CD4-positive, alpha-beta memory T cell (primary cell): Measurements from ENCODE around the gene KRT2. TPM values are rescaled to one million over a fixed set of nuclear protein-coding genes. Genes with fewer than 3 reads are reported as not detected.

Experiments used
- CTCF ChIA-PET: fragments of 350-600 bp; sonication (Branson Sonifier 250); formaldehyde crosslinking; loops from one replicate; lab custom pipeline; 2021; ENCODE audit warnings: inconsistent platforms; ENCODE audit not compliant: partially characterized antibody; lab: Charles Lee
- POLR2A ChIA-PET: fragments of 350-600 bp; sonication (Branson Sonifier 250); formaldehyde crosslinking; loops from one replicate; lab custom pipeline; 2021; ENCODE audit not compliant: partially characterized antibody; lab: Charles Lee
- DNase-seq, 5 donors: peaks; one replicate each; pipeline versions ENCODE4 v3.0.0 to v3.0.0-alpha.2; 2020 to 2022; ENCODE audit warnings: mixed read lengths in 1 of 5
- H3K27ac ChIP-seq: one replicate; pipeline ENCODE4 v1.7.0; 2013; ENCODE audit warnings: low read depth, low read length
- H3K27me3 ChIP-seq: 2 replicates; pipeline ENCODE4 v1.7.0; 2013; ENCODE audit warnings: mild to moderate bottlenecking, low read length, moderate library complexity; ENCODE audit not compliant: insufficient read depth
- H3K36me3 ChIP-seq: 2 replicates; pipeline ENCODE4 v1.7.0; 2013; ENCODE audit warnings: mild to moderate bottlenecking, low read length, moderate library complexity; ENCODE audit not compliant: insufficient read depth
- H3K4me1 ChIP-seq: 2 replicates; pipeline ENCODE4 v1.7.0; 2013; ENCODE audit warnings: mild to moderate bottlenecking, low read length, moderate library complexity; ENCODE audit not compliant: insufficient read depth
- H3K4me3 ChIP-seq, 2 donors: one replicate each; pipeline ENCODE4 v1.7.0; 2013; ENCODE audit warnings: low read length in 2 of 2, mild to moderate bottlenecking in 1 of 2
- H3K9me3 ChIP-seq, 2 donors: one replicate each; pipeline ENCODE4 v1.7.0; 2013; ENCODE audit warnings: low read length in 2 of 2, control low read depth in 1 of 2; ENCODE audit not compliant: control insufficient read depth in 1 of 2
- H3K27ac Mint-ChIP-seq, 7 donors: one replicate each; pipeline ENCODE4 v1.8.0; 2020 to 2021; ENCODE audit warnings: mixed read lengths in 7 of 7, mild to moderate bottlenecking in 6 of 7, inconsistent platforms in 3 of 7, moderate library complexity in 3 of 7
- H3K27me3 Mint-ChIP-seq, 2 donors: one replicate each; pipeline ENCODE4 v1.8.0; 2020 to 2021; ENCODE audit warnings: mixed read lengths in 2 of 2
- H3K36me3 Mint-ChIP-seq, 2 donors: one replicate each; pipeline ENCODE4 v1.8.0; 2020 to 2021; ENCODE audit warnings: mixed read lengths in 2 of 2, inconsistent platforms in 1 of 2, mild to moderate bottlenecking in 1 of 2
- H3K4me1 Mint-ChIP-seq, 4 donors: one replicate each; pipeline ENCODE4 v1.8.0; 2020 to 2021; ENCODE audit warnings: mixed read lengths in 4 of 4, mild to moderate bottlenecking in 1 of 4
- H3K4me3 Mint-ChIP-seq, 8 donors: one replicate each; pipeline ENCODE4 v1.8.0; 2020 to 2021; ENCODE audit warnings: mixed read lengths in 8 of 8, mild to moderate bottlenecking in 7 of 8, moderate library complexity in 6 of 8, inconsistent platforms in 3 of 8
- H3K9me3 Mint-ChIP-seq, 8 donors: one replicate each; pipeline ENCODE4 v1.8.0; 2020 to 2021; ENCODE audit warnings: mixed read lengths in 8 of 8, mild to moderate bottlenecking in 5 of 8, inconsistent platforms in 3 of 8, moderate library complexity in 1 of 8
- intact Hi-C: fragments of 100-400 bp; cut with micrococcal nuclease; formaldehyde crosslinking; loops from one replicate; pipeline ENCODE4 v1.15.1; 2023
- polyA plus RNA-seq, 2 donors: library from polyadenylated mRNA; unstranded; fragments of 300-500 nt; fragmentation: Illumina TruSeq; gene quantifications; one replicate each; pipeline ENCODE4 v1.2.3, GENCODE V29; 2021
- total RNA-seq, 2 experiments: library from RNA; stranded (reverse); gene quantifications; one replicate each; pipeline ENCODE4 v1.2.3, GENCODE V29; 2021

The KRT2 gene
- total and polyA plus RNA-seq, 4 experiments from 2014 or later: 0.08 to 0.39 (median 0.21) TPM

DNA sequence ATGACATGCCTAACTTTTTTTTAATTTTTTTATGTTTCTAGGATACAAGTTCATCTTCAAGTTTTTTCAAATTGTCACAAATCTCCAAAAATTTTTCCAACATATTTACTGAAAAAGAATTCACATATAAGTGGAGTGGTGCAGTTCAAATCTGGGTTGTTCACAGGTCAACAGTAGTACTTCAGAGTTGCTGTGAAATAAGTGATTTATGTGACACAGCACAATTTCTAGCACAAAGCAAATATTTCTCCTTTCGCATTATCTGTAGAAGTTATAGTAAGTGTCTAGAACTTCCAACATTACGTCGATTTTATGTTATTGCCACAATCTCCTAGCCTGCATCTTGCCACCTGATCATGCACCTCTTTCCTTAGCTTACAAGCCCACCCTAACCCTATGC lies 9.7 kb upstream of the KRT2 start:
- Histone ChIP-seq H3K4me1 (no peaks in the 10 kb centered on the region), H3K9me3 (no peaks in the 10 kb centered on the region), H3K4me3 (no peak overlapping the region), H3K27ac (no peak overlapping the region), H3K27me3 (no peaks in the 10 kb centered on the region), H3K36me3 (no peaks in the 10 kb centered on the region)
- Mint-ChIP-seq H3K27ac (no peak overlapping the region), H3K4me3 (no peak overlapping the region), H3K27me3 (peaks cover 1 to 5% of the 10 kb centered on the region in 2 donors), H3K36me3 (no peaks in the 10 kb centered on the region), H3K4me1 (peaks cover 0 to 11% (median 6%) of the 10 kb centered on the region in 4 donors), H3K9me3 (no peaks in the 10 kb centered on the region)
- intact Hi-C loops: no loop called here
- DNase-seq: no peak
- CTCF ChIA-PET: no interaction called here
- POLR2A ChIA-PET: no interaction called here

DNA sequence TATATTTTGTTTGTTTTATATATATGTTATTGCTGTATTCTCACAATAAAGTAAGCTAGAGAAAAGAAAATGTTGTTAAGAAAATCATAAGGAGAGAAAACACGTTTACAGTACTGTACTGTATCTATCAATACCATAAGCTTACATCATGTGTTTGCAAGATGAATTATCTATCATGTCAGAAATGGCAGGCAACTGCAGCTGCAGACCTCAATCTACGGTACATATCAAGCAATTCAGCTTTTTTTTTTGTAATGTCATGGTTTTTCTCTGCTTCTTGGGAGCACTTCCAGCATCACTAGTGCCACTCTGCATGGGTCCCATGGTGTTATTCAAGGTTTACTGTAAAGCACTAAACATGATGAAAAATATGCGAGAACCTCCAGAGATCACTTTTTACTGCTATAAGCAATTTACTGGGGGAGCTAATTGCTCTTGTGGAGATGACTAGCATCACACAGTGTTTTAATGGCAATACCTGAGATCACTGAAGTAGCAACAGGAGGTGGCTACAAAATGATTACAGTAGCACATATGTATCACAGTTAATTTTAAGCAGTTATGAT lies 9.0 kb upstream of the KRT2 start:
- H3K4me3 ChIP-seq: no peak overlapping the region
- POLR2A ChIA-PET: no interaction called here
- H3K9me3 Mint-ChIP-seq: no peaks in the 10 kb centered on the region
- H3K36me3 Mint-ChIP-seq: no peaks in the 10 kb centered on the region
- no peak overlapping the region for H3K27ac ChIP-seq
- CTCF ChIA-PET: interaction anchor here (1.3 kb wide), 1 partner anchor 9 kb away, joined by 3 read pairs; the partner anchor contains the start of gene KRT2
- H3K4me1 ChIP-seq: no peaks in the 10 kb centered on the region
- peaks cover 0 to 13% (median 7%) of the 10 kb centered on the region in 4 donors for H3K4me1 Mint-ChIP-seq
- no peaks in the 10 kb centered on the region for H3K36me3 ChIP-seq
- peaks cover 1 to 6% of the 10 kb centered on the region in 2 donors for H3K27me3 Mint-ChIP-seq
- no peak for DNase-seq
- H3K27me3 ChIP-seq: no peaks in the 10 kb centered on the region
- H3K4me3 Mint-ChIP-seq: no peak overlapping the region
- H3K27ac Mint-ChIP-seq: no peak overlapping the region
- intact Hi-C loops: no loop called here
- H3K9me3 ChIP-seq: no peaks in the 10 kb centered on the region

DNA sequence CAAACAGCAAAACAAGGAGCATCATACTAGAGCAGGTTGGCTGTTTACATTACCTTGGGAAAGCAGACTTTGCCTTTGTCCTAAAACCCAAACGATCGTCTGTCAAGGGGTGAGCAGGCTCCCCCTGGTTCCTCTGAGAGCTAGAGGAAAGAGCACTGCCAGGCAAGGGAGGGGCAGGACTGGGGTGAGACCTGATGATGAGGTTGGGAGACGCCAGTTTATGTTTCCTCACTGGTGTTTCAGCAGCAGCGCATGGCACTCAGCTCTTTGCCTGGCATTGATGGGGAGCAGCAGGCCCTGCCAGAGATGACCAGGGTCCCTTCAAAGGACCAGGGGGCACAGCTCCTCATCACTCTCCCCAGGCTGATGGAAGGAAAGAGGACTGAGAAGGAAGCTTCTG lies 7.9 kb upstream of the KRT2 start:
- POLR2A ChIA-PET: no interaction called here
- Histone ChIP-seq H3K9me3 (no peaks in the 10 kb centered on the region), H3K27ac (no peak overlapping the region), H3K36me3 (no peaks in the 10 kb centered on the region), H3K4me3 (no peak overlapping the region), H3K27me3 (no peaks in the 10 kb centered on the region), H3K4me1 (no peaks in the 10 kb centered on the region)
- H3K4me3 Mint-ChIP-seq: no peak overlapping the region
- H3K27me3 Mint-ChIP-seq: peaks cover 1 to 6% of the 10 kb centered on the region in 2 donors
- peaks cover 0 to 13% (median 7%) of the 10 kb centered on the region in 4 donors for H3K4me1 Mint-ChIP-seq
- no peak overlapping the region for H3K27ac Mint-ChIP-seq
- H3K36me3 Mint-ChIP-seq: no peaks in the 10 kb centered on the region
- CTCF ChIA-PET: interaction anchor here (1.3 kb wide), 1 partner anchor 8 kb away, joined by 3 read pairs; the partner anchor contains the start of gene KRT2
- no peak for DNase-seq
- no peaks in the 10 kb centered on the region for H3K9me3 Mint-ChIP-seq
- intact Hi-C loops: no loop called here

DNA sequence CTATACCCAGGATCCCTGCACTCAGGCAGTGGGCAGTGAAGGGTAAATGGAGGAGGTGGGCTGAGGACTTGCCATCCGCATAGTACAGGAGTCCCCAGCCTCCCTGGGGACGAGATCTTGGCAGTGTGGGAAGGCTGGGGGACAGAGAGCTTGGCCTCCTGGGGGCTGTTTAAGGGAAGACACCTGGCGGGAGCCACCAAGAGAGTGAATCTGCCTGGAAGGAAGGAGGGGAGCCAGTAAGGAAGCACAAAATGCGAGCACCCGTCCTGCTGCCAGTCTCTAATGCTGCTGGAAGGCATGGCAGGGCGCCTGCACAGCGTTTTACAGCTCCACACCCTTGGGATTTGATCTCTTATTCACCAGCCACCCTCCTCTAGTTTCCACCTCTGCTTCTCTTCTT lies 7.4 kb upstream of the KRT2 start:
- H3K27me3 Mint-ChIP-seq: peaks cover 4 to 7% of the 10 kb centered on the region in 2 donors
- no peak overlapping the region for H3K4me3 ChIP-seq
- ChIA-PET POLR2A (no interaction called here), CTCF (no interaction called here)
- no peak for DNase-seq
- no peak overlapping the region for H3K27ac ChIP-seq
- H3K4me1 ChIP-seq: no peaks in the 10 kb centered on the region
- H3K4me3 Mint-ChIP-seq: no peak overlapping the region
- no peaks in the 10 kb centered on the region for H3K9me3 Mint-ChIP-seq
- peak overlapping the region in 1 of 7 donors; percentile 46 for H3K27ac Mint-ChIP-seq
- no peaks in the 10 kb centered on the region for H3K36me3 Mint-ChIP-seq
- intact Hi-C loops: no loop called here
- H3K36me3 ChIP-seq: no peaks in the 10 kb centered on the region
- H3K4me1 Mint-ChIP-seq: peaks cover 0 to 13% (median 7%) of the 10 kb centered on the region in 4 donors
- no peaks in the 10 kb centered on the region for H3K9me3 ChIP-seq
- H3K27me3 ChIP-seq: no peaks in the 10 kb centered on the region

DNA sequence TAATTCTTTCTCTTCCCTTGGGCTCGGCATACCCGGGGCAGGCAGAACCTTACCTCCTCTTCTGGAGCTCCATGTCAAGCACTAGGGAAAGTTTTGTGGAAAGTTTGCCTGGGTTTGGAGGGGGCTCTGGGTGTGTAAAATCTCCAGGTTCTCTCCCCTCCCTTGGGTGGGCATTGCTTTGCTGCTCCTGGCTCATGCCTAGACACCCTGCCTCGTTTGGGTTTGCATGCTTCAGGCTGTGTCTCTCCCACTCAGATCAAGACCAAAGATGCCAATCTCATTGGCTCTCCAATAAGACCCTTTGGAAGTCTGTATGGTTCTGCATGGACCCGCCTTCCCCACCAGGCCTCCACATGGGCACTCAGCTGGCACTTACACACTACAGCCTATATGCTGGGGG lies 6.2 kb upstream of the KRT2 start:
- POLR2A ChIA-PET: interaction anchor here (0.8 kb wide), 1 partner anchor 10 kb away, joined by 5 read pairs; no protein-coding TSS in a partner anchor
- no peaks in the 10 kb centered on the region for H3K36me3 ChIP-seq
- H3K27me3 Mint-ChIP-seq: peaks cover 4% of the 10 kb centered on the region in 2 donors

DNA sequence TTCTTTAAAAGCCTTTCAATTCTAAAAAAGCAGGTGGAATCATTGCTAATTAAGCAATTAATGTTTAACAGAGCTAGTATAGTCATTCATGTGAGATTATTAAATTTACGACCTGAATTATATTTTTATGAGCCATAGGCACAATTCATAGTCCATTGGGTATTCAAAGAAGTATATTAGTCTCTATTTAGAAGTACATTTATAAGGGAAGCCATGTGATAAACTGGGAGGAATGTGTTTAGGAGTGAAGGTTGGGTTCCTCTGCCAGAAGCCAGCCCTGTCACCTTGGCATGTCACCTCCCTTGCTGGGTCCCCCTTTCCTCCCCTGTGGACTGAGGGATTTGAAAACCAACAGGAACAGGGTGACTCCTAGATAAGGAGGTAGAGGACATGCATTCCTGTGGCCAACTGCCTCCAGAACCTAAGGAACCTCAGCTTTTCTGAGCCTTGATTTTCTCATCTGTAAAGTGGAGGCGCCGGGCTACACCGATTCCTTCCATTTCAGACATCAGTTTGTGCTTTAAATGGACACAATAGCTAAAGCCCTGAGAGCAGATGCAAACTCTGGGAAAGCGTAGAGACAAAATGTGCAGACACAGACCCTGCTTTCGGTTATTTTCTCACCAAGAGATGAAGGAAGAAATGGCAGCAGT lies 5.4 kb upstream of the KRT2 start:
- H3K36me3 Mint-ChIP-seq: no peaks in the 10 kb centered on the region
- H3K27ac Mint-ChIP-seq: peak overlapping the region in 1 of 7 donors; percentile 29
- H3K27me3 Mint-ChIP-seq: peaks cover 3 to 4% of the 10 kb centered on the region in 2 donors

More for the DNA sequence above, 6.2 kb upstream of the KRT2 start:
- CTCF ChIA-PET: no interaction called here
- no peak overlapping the region for H3K4me3 Mint-ChIP-seq
- no peaks in the 10 kb centered on the region for H3K4me1 ChIP-seq
- H3K4me3 ChIP-seq: no peak overlapping the region
- H3K27ac Mint-ChIP-seq: no peak overlapping the region
- intact Hi-C loops: no loop called here
- no peaks in the 10 kb centered on the region for H3K36me3 Mint-ChIP-seq
- H3K9me3 ChIP-seq: no peaks in the 10 kb centered on the region
- H3K27ac ChIP-seq: no peak overlapping the region
- no peaks in the 10 kb centered on the region for H3K27me3 ChIP-seq
- H3K4me1 Mint-ChIP-seq: peaks cover 0 to 13% (median 7%) of the 10 kb centered on the region in 4 donors
- DNase-seq: no peak
- no peaks in the 10 kb centered on the region for H3K9me3 Mint-ChIP-seq

DNA sequence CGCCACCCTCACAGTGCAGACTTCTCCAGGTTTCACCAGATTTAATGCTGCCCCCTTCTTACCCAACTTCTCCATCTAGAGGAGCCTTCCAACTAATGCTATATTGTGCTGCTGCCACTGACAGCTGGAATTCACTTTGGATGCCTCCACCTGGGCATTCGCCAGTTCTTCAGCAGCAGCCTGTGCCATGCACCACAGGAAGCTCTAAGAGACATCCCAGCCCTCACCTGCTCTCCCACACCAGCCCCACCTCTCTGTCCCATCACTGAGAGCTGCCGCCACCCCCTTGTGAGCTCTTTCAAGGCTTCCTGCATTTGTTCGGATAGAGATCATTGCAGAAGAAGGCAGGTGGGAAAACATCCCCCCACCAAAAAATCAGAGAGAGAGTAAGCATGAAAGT lies 4.6 kb upstream of the KRT2 start:
- peaks cover 0 to 3% (median 0%) of the 10 kb centered on the region in 8 donors for H3K9me3 Mint-ChIP-seq
- H3K4me3 ChIP-seq: no peak overlapping the region
- H3K27ac ChIP-seq: no peak overlapping the region
- no peak overlapping the region for H3K4me3 Mint-ChIP-seq
- ChIA-PET POLR2A (no interaction called here), CTCF (interaction anchor here (1.6 kb wide), 1 partner anchor 10 kb away, joined by 8 read pairs; no protein-coding TSS in a partner anchor)
- H3K36me3 Mint-ChIP-seq: no peaks in the 10 kb centered on the region
- peaks cover 0 to 4% (median 0%) of the 10 kb centered on the region in 4 donors for H3K4me1 Mint-ChIP-seq
- H3K27me3 Mint-ChIP-seq: peaks cover 3 to 6% of the 10 kb centered on the region in 2 donors
- no peak overlapping the region for H3K27ac Mint-ChIP-seq
- H3K4me1 ChIP-seq: no peaks in the 10 kb centered on the region
- H3K27me3 ChIP-seq: no peaks in the 10 kb centered on the region
- H3K9me3 ChIP-seq: no peaks in the 10 kb centered on the region
- DNase-seq: no peak
- intact Hi-C loops: no loop called here
- H3K36me3 ChIP-seq: no peaks in the 10 kb centered on the region

More for the DNA sequence above, 5.4 kb upstream of the KRT2 start:
- no peaks in the 10 kb centered on the region for H3K27me3 ChIP-seq
- no peak overlapping the region for H3K4me3 ChIP-seq
- peaks cover 0 to 9% (median 3%) of the 10 kb centered on the region in 4 donors for H3K4me1 Mint-ChIP-seq
- no peaks in the 10 kb centered on the region for H3K9me3 ChIP-seq
- ChIA-PET POLR2A (interaction anchor here (0.8 kb wide), 1 partner anchor 9 kb away, joined by 5 read pairs; no protein-coding TSS in a partner anchor), CTCF (interaction anchor here (0.7 kb wide), 1 partner anchor 28 kb away, joined by 3 read pairs; no protein-coding TSS in a partner anchor)
- no peaks in the 10 kb centered on the region for H3K36me3 ChIP-seq
- DNase-seq: no peak
- no peaks in the 10 kb centered on the region for H3K9me3 Mint-ChIP-seq
- intact Hi-C loops: no loop called here
- H3K4me1 ChIP-seq: no peaks in the 10 kb centered on the region
- no peak overlapping the region for H3K27ac ChIP-seq
- H3K4me3 Mint-ChIP-seq: no peak overlapping the region
